Hepatocyte (in vitro differentiated cells): ENCODE data around the gene FUCA1. TPM values are rescaled to one million over a fixed set of nuclear protein-coding genes. Genes with fewer than 3 reads are reported as not detected.
A peak's percentile ranks its signal among the peaks of the same experiment; 100 is the strongest.

ENCODE experiments used
- DNase-seq: peaks from one replicate; pipeline ENCODE4 v3.0.0-alpha.2; 2016; ENCODE audit warnings: low spot score
- H2AFZ ChIP-seq: fragments of 200-600 bp; sonication (generic); 2 replicates; pipeline ENCODE4 v1.6.0; 2016; ENCODE audit warnings: antibody characterized with exemption, mild to moderate bottlenecking
- H3K27ac ChIP-seq: fragments of 200-600 bp; sonication (generic); 2 replicates; pipeline ENCODE4 v1.5.1; 2016; ENCODE audit warnings: mild to moderate bottlenecking
- H3K27me3 ChIP-seq: fragments of 200-600 bp; sonication (generic); 2 replicates; pipeline ENCODE4 v1.6.1; 2016
- H3K36me3 ChIP-seq: fragments of 200-600 bp; sonication (generic); replicated peaks from 2 replicates; pipeline ENCODE4 v1.5.1; 2016; ENCODE audit warnings: low read depth; ENCODE audit not compliant: insufficient read depth
- H3K4me1 ChIP-seq: fragments of 200-600 bp; sonication (generic); 2 replicates; pipeline ENCODE4 v1.5.1; 2016; ENCODE audit warnings: mild to moderate bottlenecking, moderate library complexity; ENCODE audit not compliant: insufficient read depth
- H3K4me2 ChIP-seq: fragments of 200-600 bp; sonication (generic); 2 replicates; pipeline ENCODE4 v1.6.0; 2016
- H3K4me3 ChIP-seq: fragments of 200-600 bp; sonication (generic); 2 replicates; pipeline ENCODE4 v1.5.1; 2016; ENCODE audit warnings: mild to moderate bottlenecking
- H3K79me2 ChIP-seq: fragments of 200-600 bp; sonication (generic); 2 replicates; pipeline ENCODE4 v1.6.0; 2017; ENCODE audit warnings: mild to moderate bottlenecking
- H3K9me2 ChIP-seq: fragments of 200-600 bp; sonication (generic); replicated peaks from 2 replicates; pipeline ENCODE4 v1.6.0; 2017; ENCODE audit warnings: mild to moderate bottlenecking; ENCODE audit not compliant: insufficient read depth
- H3K9me3 ChIP-seq: fragments of 200-600 bp; sonication (generic); 2 replicates; pipeline ENCODE4 v1.5.1; 2016; ENCODE audit warnings: low read depth, mild to moderate bottlenecking
- H4K20me1 ChIP-seq: fragments of 200-600 bp; sonication (generic); 2 replicates; pipeline ENCODE4 v1.6.0; 2016; ENCODE audit warnings: mild to moderate bottlenecking; ENCODE audit not compliant: insufficient read depth, poor library complexity, severe bottlenecking
- CTCF ChIP-seq: fragments of 200-600 bp; sonication (generic); IDR thresholded peaks from 2 replicates; pipeline ENCODE4 v1.5.1; 2016; ENCODE audit warnings: antibody characterized with exemption, mild to moderate bottlenecking; ENCODE audit not compliant: poor library complexity
- EZH2 ChIP-seq: fragments of 200-600 bp; sonication (generic); IDR thresholded peaks from 2 replicates; pipeline ENCODE4 v1.6.1; 2016; ENCODE audit warnings: antibody characterized with exemption, mild to moderate bottlenecking, borderline replicate concordance
- EZH2phosphoT487 ChIP-seq: fragments of 200-600 bp; sonication (generic); IDR thresholded peaks from one replicate; pipeline ENCODE4 v1.6.1; 2018; ENCODE audit warnings: antibody characterized with exemption, mild to moderate bottlenecking, low read depth, moderate library complexity; ENCODE audit not compliant: unreplicated experiment, severe bottlenecking
- WGBS: methylation state at CpG from one replicate; pipeline ENCODE4 v1.1.6; 2016; ENCODE audit warnings: low lambda C conversion rate; ENCODE audit errors: missing lambda C conversion rate; 5-methylcytosine and 5-hydroxymethylcytosine counted together
- polyA plus RNA-seq: library from polyadenylated mRNA; unstranded; fragments of >200 nt; fragmentation: Nextera tagmentation; extraction: Ambion mirVana; gene quantifications from 2 replicates; pipeline ENCODE4 v1.2.1, GENCODE V29; 2016
- total RNA-seq: library from RNA; depleted of rRNA; stranded (reverse); fragments of >200 nt; gene quantifications from 2 replicates; pipeline ENCODE4 v1.2.3, GENCODE V29; 2014

Gene FUCA1
- total and polyA plus RNA-seq, 2 experiments from 2014 or later = 59.0 to 74.2 TPM

GRCh38 chr1:23824711-23825075, 43.4 kb downstream of the FUCA1 start:
- Histone ChIP-seq H3K36me3 (no peaks in the 10 kb centered on the region), H3K79me2 (peaks cover 18% of the 10 kb centered on the region), H3K4me3 (peak overlapping the region; percentile 74), H3K27ac (peak overlapping the region; percentile 97), H3K9me2 (no peaks in the 10 kb centered on the region), H3K27me3 (no peaks in the 10 kb centered on the region), H4K20me1 (no peaks in the 10 kb centered on the region), H3K9me3 (no peaks in the 10 kb centered on the region), H2AFZ (peak overlapping the region; percentile 54), H3K4me2 (peak overlapping the region; percentile 79), H3K4me1 (peaks cover 8% of the 10 kb centered on the region)
- TF ChIP-seq CTCF (no peak), EZH2 (no peak), EZH2phosphoT487 (no peak)
- DNase-seq = no peak
- 3% methylated on average over 8 of the region's 8 CpGs for WGBS

GRCh38 chr1:23823767-23824166, 44.3 kb downstream of the FUCA1 start:
- Histone ChIP-seq H3K4me1 (peaks cover 8% of the 10 kb centered on the region), H3K79me2 (peaks cover 18% of the 10 kb centered on the region), H3K4me2 (peak overlapping the region; percentile 79), H3K27ac (peak overlapping the region; percentile 97), H3K4me3 (no peak overlapping the region), H4K20me1 (no peaks in the 10 kb centered on the region), H3K27me3 (no peaks in the 10 kb centered on the region), H3K9me3 (no peaks in the 10 kb centered on the region), H3K36me3 (no peaks in the 10 kb centered on the region), H2AFZ (no peak overlapping the region), H3K9me2 (no peaks in the 10 kb centered on the region)
- 89% methylated on average over 7 of the region's 7 CpGs for WGBS
- no peak for TF ChIP-seq EZH2
- TF ChIP-seq EZH2phosphoT487 = no peak
- no peak for TF ChIP-seq CTCF
- no peak for DNase-seq

GRCh38 chr1:23817633-23818032, 50.5 kb downstream of the FUCA1 start:
- TF ChIP-seq EZH2 (no peak), CTCF (no peak), EZH2phosphoT487 (no peak)
- Histone ChIP-seq H2AFZ (no peak overlapping the region), H3K9me3 (no peaks in the 10 kb centered on the region), H3K27me3 (no peaks in the 10 kb centered on the region), H4K20me1 (no peaks in the 10 kb centered on the region), H3K9me2 (no peaks in the 10 kb centered on the region), H3K4me1 (no peaks in the 10 kb centered on the region), H3K27ac (no peak overlapping the region), H3K36me3 (no peaks in the 10 kb centered on the region), H3K79me2 (peaks cover 3% of the 10 kb centered on the region), H3K4me3 (no peak overlapping the region), H3K4me2 (no peak overlapping the region)
- WGBS = 86% methylated on average over 3 of the region's 3 CpGs
- no peak for DNase-seq

- Histone ChIP-seq H3K79me2 (peaks cover 2% of the 10 kb centered on the region), H3K4me1 (no peaks in the 10 kb centered on the region), H3K9me3 (no peaks in the 10 kb centered on the region), H4K20me1 (no peaks in the 10 kb centered on the region), H2AFZ (no peak overlapping the region), H3K4me3 (no peak overlapping the region), H3K36me3 (no peaks in the 10 kb centered on the region), H3K27ac (no peak overlapping the region), H3K9me2 (no peaks in the 10 kb centered on the region), H3K27me3 (no peaks in the 10 kb centered on the region), H3K4me2 (no peak overlapping the region)
- TF ChIP-seq EZH2phosphoT487 (no peak), EZH2 (no peak), CTCF (no peak)
- DNase-seq = no peak
Observed at GRCh38 chr1:23816906-23817305, 51.2 kb downstream of the FUCA1 start.
